GM19023 (cell line): Measurements from ENCODE around the gene TCFL5.
"Not testable (repeated sequence)": the region's sequence is repeated elsewhere in the genome, so short reads cannot be mapped to it uniquely, and the experiment has no call there.

ENCODE experiments used
- ATAC-seq: cut with Tn5 transposase; IDR thresholded peaks from one replicate; pipeline ENCODE4 v1.9.1; 2021; ENCODE audit warnings: mild to moderate bottlenecking, moderate library complexity; ENCODE audit not compliant: unreplicated experiment

Gene TCFL5

DNA sequence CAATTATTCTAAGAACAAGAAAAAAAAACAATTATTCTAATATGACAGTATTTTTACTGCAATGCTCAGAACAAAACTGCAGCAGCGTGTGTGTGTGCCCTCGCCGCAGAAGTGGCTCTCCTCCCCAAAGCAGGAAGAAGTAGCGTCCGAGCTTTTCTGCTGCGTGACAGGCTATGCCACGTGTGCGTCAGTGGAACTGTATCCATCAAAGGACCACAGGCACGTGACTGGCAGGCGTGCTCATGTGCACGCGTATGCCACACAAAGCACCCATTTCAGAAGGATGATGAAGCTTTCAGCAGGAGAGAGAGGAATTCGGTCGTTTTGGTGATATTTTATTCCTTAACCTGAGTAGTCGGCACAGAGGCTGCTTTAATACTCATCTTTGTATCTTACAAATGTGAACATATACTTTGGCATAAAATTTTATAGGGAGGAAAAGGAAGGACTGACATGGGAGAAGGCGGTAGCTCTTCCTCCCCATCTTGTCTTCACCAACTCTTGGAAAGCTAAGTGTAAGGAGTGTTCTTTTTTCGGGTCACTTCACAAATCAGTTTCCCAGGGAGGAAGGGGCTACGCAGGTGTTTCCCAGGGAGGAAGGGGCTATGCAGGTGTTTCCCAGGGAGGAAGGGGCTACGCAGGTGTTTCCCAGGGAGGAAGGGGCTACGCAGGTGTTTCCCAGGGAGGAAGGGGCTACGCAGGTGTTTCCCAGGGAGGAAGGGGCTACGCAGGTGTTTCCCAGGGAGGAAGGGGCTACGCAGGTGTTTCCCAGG lies 3.4 kb downstream of the TCFL5 start:
- no peak for ATAC-seq

DNA sequence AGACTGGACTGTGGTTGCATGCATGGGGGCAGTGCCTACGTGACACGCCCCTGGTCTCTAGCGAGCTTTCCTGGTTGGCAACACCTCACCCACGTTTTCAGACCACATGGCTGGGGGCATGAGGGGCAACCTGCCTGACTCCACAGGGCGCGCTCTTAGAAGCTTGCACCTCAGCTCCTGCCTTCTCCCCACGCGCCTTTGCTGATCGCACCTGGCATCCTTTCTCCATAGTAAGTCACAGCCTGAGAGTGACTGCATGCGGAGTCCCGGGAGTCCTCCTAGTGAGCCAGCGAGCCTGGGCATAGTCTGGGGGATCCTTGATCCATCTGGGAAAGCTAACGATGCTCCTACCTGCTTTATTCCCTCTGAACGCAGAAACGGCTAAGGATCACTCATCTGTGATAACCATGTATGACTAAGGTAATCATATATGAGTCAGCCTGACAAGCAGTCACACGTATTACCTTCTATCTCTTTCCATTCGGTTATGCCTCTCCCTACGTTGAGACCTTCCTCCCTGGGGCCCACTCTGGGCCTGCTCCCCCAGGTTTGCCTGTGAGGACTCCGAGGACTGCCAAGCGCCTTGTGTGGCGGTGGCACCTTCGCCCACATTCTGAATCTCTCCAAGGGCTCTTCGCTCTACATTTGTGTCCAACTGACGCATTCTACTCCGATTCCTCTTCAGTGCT lies 4.5 kb downstream of the TCFL5 start:
- no peak for ATAC-seq

DNA sequence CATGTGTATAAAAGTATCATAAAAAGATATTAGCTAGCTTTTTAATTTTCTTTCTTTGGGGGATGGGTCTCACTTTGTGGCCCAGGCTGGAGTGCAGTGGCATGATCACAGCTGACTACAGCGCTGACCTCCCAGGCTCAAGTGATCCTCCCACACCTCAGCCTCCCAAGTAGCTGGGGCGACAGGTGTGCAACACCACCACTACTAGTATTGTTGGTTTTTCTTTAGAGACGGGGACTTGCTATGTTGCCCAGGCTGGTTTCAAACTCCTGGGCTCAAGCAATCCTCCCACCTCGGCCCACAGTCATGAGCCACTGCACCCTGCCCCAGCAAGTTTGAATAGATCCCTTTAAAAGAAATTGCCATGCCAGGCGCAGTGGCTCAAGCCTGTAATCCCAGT lies 6.5 kb downstream of the TCFL5 start:
- ATAC-seq: no peak

DNA sequence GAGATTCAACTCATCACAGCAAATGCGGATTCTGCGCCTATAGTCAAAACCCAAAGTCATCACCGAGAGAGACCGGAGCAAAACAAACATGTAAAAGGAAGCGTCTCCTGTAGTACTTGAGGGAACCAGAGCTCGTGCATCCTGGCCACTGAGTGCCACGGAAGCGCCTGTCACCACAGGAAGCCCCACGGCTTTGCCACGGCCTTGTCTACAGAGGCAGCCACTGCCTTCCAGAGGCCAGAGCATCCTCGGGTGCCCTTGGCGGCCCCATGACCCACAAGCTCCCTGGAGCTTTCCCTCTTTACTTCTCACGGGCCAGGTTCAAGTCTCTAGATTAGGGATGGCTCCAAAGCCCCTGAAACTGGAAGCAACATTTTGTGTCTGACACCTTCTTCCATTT lies 7.5 kb downstream of the TCFL5 start:
- ATAC-seq: no peak

DNA sequence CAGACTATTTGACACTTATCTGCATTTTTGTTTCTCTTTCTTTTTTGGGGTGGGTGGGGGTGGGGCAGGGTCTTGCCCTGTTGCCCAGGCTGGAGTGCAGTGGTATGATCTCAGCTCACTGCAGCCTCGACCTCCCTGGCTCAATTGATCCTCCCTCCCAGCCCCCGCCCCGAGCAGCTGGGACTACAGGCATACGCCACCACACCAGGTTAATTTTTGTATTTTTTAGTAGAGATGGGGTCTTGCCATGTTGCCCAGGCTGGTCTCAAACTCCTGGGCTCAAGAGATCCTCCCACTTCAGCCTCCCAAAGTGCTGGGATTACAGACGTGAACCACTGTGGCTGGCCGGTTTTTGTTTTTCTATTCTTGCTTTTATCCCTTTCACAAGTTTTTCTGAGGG lies 8.3 kb downstream of the TCFL5 start:
- not testable (repeated sequence) for ATAC-seq

DNA sequence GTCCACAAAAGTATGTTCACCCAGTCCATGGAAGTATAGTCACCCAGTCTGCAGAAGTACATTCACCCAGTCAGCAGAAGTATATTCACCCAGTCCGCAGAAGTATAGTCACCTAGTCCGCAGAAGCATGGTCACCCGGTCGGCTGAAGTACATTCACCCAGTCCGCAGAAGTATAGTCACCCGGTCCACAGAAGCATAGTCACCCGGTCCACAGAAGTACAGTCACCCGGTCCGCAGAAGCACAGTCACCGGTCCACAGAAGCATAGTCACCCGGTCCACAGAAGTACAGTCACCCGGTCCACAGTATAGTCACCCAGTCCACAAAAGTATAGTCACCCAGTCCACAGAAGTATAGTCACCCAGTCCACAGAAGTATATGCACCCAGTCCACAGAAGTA lies 8.8 kb downstream of the TCFL5 start:
- ATAC-seq: no peak

DNA sequence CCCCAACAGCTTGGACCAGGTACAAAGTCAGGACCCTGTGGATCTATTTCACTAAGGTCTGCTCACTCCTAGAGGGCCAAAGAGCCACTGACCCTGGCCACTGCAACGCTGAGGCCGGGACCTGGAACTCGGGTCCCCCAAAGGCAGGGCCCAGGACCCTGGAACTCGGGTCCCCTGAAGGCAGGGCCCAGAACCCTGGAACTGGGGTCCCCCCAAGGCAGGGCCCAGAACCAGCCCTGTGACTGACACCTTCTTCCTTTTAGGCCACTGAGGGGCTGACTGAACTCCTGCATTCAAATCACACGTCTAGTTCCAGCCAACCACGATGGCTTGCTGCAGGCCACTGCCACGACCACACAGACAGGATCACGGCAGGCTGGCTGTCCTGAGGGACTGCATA lies 9.4 kb downstream of the TCFL5 start:
- no peak for ATAC-seq

DNA sequence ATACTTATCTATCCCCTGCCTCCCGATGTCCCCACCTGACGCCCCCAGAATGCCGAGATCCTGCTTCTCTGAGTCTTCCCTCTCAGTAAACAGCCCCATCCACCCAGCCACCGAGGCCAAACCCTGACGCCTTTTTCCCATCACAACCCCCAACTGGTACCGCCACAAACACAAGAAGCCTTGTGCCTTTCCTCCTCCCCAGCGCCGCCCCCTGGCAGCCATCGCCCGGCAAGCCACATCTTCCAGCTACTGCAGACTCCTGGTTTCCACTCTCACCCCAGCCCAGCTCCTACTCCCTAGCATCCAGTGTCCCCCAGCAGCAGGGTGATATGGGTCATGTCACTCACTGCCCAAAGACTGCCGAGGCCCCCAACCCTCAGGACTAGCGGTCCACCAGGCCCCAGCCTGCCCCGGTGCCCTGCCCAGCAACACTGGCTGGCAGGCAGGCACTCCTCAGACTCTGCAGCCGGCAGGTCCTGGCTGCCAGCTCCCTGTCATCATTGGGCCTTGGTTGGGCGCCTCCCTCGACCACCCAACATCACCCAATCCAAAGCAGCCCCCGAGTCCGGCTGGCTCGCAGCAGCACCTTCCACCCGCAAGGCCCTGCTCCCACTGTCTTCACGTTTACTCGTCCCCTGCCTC lies 11.2 kb downstream of the TCFL5 start:
- no peak for ATAC-seq

DNA sequence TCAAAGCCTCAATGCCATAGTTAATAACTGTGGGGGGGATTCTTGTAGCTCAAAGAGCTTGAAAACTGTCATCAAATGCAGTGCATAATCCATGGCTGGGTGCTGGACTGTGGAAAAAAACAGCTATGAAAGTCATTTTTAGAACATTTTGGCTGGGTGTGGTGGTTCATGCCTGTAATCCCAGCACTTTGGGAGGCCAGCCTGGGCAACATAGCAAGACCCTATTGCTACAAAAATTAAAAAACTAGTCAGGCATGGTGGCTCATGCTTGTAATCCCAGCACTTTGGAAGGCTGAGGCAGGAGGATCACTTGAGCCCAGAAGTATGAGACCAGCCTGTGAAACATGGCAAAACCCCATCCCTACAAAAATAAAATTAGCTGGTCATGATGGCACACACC lies 12.2 kb downstream of the TCFL5 start:
- ATAC-seq: no peak

DNA sequence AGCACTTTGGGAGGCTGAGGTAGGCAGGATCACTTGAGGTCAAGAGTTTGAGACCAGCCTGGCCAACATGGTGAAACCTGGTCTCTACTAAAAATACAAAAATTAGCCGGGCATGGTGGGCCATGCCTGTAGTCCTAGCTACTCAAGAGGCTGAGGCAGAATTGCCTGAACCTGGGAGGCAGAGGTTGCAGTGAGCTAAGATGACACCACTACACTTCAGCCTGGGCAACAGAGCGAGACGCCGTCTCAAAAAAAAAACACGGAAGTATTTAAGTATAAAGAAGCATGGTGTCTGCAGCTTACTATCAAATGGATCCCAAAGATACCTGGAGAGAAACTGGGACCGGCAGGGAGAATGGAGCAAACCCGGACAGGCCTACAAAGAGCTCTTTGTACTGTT lies 12.7 kb downstream of the TCFL5 start:
- not testable (repeated sequence) for ATAC-seq

DNA sequence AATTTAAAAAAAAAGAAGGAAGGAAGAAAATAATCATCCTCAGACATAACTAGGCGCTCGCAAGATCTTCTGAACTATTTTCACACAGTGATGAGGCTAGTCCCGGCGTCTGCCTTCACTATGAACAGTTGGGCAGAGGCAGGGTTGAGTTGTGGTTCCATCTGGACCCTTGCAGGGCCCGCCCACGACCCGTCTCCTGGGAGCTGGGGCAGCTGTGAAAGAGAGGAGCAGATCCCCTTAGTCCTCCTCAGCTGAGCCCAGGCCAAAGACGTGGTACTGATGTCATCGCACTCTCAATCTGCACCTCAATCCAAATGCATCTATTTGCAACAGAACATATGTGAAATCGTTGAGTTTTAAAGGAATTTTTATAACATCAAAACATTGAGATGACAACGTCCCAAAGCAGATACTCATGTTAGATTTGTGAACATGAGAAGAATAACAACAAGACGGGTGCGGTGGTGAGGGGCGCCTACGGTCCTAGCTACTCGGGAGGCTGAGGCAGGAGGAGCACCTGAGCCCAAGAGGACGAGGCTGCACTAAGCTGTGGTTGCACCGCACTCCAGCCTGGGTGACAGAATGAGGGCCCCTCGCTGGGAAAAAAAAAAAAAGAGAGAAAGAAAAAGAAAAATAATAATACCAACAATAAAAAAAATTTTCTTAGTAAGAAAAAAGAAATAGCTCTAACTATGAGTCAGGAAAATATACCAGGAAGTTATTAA lies 15.3 kb downstream of the TCFL5 start:
- ATAC-seq: no peak

DNA sequence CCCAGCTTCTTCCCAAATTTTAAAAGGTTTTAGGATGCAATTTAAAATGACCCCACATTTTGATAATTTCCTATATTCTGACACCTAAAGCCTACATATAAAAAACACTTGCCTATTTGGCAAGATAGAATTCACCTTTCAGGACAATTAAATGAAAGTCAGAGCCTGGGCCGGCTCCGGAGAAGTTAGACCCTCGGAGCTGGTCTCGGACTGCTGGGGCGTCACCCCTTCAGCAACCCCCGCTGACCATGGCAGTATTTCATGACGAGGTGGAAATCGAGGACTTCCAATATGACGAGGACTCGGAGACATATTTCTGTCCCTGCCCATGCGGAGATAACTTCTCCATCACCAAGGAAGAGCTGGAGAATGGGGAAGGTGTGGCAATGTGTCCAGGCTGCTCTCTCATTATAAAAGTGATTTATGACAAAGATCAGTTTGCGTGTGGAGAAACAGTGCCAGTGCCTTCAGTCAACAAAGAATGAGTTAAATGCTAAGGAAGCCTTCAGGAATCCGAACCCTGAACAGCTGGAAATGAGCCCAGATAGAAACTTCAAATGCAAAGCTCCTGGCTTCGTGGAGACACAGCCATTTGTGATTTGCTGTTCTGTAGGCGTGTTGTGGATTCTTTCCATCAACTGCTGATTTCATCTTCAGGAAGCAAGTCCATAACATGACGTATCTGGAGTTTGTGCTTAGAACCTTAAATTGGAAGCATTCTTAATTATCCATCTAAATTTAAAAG lies 16.0 kb downstream of the TCFL5 start:
- no peak for ATAC-seq

DNA sequence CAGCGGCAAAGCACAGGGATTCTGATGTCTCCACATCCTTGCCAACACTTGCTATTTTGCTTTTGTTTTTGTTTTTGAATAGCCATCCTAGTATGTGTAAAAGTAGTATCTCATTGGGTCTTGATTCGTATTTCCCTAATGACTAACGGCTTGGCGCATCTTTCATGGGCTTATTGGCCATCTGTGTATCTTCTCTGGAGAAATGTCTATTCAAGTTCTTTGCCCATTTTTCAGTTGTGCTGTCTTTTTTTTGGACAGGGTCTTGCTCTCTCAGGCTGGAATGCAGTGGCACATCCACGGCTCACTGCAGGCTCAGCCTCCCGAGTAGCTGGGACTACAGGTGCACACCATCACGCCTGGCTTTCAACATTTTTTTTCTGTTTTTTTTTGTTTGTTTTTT lies 17.4 kb downstream of the TCFL5 start:
- ATAC-seq: no peak

DNA sequence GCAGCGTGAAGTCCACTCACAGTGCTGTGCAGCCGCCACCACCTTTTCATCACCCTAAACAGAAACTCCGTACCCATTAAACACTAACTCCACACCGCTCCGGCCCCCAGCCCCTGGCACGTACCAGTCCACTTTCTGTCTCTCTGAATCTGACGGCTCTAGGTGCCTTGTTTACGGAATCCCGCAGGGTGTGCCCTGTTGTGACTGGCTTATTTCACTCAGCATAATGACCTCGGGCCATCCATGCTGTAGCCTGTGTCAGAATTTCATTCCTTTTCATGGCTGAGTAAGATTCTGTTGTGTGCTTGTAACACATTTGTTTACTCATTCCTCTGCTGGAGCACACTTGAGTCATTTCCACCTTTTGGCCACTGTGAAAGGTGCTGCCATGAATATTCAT lies 18.0 kb downstream of the TCFL5 start:
- no peak for ATAC-seq

DNA sequence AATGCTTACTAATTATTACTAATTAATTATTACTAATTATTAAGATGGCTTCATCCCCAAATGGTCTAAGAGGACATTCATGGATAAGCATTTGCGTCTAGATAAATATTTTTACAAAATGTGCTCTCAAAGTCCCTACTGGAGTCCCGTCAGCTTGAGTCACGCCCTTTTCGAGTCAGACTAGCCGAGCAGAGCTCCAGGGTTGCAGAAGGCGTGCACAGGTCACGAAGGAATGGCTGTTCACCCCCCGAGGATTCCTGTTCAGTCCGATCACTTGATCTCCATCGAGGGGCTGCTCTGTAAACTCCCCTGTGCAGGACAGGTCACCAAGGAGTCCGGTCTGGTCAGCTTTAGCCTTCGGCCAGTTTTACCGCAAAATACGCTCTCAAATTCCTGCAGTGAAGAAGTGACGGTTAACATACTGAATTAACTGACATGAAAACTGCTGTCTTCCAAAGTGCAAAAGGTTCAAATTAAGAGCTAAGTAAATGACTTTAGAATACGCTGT lies 19.9 kb downstream of the TCFL5 start:
- no peak for ATAC-seq

DNA sequence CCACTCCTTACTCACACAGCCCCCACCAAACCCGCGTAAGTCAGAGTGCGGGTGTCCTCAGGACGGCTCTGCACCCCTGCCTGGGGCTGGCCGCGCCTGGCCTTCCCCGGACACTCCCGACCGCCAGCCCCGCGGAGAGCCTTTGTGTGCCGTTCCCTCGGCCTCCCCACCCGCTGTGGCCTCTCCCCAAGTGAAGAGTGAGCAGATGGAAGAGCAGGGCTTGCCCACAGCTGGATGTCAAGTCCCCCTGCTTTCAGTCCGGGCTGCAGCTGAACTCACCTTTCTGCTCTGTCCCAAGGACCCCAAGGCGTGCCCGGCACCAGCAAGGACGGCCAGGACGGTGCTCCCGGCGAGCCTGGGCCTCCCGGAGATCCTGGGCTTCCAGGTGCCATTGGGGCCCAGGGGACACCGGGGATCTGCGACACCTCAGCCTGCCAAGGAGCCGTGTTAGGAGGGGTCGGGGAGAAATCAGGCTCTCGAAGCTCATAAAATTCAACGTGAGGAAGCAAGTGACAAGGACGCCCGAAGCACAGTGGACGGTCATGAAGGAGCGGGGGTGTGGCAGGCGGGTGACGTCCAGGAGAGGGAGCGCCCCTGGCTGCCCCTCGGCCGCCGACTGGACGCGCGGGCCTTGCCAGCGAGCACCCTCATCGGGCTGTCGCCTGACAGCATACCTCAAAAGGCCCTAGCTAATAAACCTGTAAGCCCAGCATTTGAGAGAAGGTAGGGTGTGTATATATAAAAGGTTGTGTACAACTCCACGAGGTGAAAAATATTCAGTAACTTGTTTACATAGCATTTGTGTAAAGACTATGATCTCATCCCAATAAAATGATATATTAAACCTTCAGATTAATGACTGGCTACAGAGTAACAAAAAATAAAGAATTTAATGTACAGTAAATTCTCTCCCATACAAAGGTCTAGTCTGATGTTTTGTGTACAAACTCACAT lies 21.1 kb downstream of the TCFL5 start:
- ATAC-seq: no peak

DNA sequence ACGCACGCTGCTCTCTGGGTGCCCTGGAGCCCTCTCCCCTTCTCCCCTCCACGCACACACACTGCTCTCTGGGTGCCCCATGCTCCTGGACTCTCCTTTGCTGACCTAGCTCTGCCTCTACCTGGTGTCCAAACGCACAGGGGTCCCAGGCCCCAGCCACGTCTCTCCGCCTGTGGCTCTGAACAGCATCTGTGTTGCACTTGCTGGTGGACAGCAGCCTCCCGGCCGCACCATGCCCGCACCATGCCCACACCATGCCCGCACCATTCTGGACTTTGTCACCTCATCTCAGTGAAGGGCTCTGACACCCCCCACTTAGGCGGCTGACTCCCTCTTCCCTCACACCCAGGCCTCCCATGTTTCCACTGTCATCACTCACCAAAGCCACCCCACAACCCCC lies 21.8 kb downstream of the TCFL5 start:
- no peak for ATAC-seq

DNA sequence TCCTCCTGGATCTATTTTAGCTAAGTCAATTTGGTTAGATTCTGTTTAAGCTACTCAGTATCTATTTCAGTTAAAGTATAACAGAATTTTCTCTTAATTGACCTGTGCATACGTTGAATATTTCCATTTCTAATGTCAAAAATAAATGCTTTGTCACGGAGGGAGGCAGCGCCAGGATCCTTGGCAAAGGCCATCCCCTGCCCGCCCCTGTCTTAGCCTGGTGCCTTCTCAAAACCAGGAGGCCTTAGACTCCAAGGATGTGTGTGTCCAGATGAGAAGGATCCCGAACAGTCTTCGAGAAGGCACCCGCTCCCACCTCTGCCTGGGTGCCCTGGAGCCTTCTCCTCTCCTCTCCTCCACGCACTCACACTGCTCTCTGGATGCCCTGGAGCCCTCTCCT lies 22.4 kb downstream of the TCFL5 start:
- no peak for ATAC-seq

DNA sequence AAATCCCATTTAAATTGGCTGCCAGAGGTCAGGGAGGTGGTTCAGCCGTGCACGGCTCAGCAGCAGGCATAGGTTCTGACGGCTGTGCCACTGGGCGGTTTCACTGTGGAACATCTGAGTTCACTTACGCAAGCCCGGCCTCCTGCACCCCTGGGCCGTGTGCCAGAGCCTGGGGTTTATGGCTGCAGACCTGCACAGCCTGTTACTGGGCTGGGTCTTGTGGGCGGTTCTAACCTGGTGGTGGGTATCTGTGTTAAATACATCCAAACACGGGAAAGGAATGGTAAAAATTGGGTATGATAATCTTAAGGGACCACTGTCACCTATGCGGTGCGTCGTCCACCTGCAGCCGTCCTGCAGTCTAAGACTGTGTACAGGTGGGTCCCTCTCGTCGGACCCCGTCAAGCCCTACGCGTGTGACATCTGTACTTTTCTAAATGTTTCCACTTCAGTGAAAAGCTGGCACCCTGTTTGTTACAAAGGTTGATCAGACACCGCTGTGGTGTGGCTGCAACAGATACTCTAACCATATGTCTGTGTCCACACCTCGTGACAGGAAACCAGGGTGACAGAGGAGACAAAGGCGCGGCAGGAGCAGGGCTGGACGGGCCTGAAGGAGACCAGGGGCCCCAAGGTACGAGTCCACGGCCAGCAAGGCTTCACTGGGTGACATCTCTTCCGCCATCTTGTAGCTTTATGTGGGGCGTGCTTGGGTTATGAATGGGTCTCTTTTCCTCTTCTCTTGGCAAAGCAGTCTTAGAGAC lies 23.3 kb downstream of the TCFL5 start:
- ATAC-seq: peak; percentile 73
